ENCODE data around the gene DIAPH1.

DIAPH1 gene

GRCh38 chr5:141519605-141520565, 98.9 kb downstream of the DIAPH1 start:
- TF ChIP-seq, protein P1, sequence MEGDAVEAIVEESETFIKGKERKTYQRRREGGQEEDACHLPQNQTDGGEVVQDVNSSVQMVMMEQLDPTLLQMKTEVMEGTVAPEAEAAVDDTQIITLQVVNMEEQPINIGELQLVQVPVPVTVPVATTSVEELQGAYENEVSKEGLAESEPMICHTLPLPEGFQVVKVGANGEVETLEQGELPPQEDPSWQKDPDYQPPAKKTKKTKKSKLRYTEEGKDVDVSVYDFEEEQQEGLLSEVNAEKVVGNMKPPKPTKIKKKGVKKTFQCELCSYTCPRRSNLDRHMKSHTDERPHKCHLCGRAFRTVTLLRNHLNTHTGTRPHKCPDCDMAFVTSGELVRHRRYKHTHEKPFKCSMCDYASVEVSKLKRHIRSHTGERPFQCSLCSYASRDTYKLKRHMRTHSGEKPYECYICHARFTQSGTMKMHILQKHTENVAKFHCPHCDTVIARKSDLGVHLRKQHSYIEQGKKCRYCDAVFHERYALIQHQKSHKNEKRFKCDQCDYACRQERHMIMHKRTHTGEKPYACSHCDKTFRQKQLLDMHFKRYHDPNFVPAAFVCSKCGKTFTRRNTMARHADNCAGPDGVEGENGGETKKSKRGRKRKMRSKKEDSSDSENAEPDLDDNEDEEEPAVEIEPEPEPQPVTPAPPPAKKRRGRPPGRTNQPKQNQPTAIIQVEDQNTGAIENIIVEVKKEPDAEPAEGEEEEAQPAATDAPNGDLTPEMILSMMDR (IDR thresholded peaks at IDR 0.05; ENCODE audit: low read depth, low read length): no peak
- H3K4me3 ChIP-seq (ENCODE audit: low read depth, low read length): no peak overlapping the region

DNA sequence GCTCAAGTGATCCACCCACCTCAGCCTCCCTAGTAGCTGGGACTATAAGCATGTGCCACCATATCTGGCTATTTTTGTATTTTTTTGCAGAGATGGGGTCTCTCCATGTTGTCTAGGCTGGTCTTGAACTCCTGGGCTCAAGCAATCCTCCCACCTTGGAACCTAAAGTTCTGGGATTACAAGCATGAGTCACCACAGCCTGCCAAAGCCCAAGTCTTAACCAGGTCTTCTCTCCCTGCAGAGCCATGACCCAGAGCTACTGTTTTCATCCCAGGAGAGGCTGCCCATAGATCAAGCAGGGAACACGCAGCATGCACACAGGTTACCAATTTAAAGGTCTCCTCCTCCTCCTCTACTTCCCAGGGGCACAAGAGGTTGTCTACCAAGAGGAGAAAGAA, 100.2 kb downstream of the DIAPH1 start:
- H3K4me3 ChIP-seq (ENCODE audit: low read depth, low read length): no peak overlapping the region
- TF ChIP-seq, protein P1 (IDR thresholded peaks at IDR 0.05; ENCODE audit: low read depth, low read length): no peak

- TF ChIP-seq, protein P1 (IDR thresholded peaks at IDR 0.05; ENCODE audit: low read depth, low read length): no peak
- H3K4me3 ChIP-seq (ENCODE audit: low read depth, low read length): no peak overlapping the region
Observed at GRCh38 chr5:141517880-141518617, 100.8 kb downstream of the DIAPH1 start.

- no peak overlapping the region for H3K4me3 ChIP-seq (ENCODE audit: low read depth, low read length)
- TF ChIP-seq, protein P1 (IDR thresholded peaks at IDR 0.05; ENCODE audit: low read depth, low read length): no peak
Observed at GRCh38 chr5:141517312-141517711, 101.5 kb downstream of the DIAPH1 start.

GRCh38 chr5:141516672-141517025, 102.2 kb downstream of the DIAPH1 start:
- no peak overlapping the region for H3K4me3 ChIP-seq (ENCODE audit: low read depth, low read length)
- TF ChIP-seq, protein P1 (IDR thresholded peaks at IDR 0.05; ENCODE audit: low read depth, low read length): no peak

- H3K4me3 ChIP-seq (ENCODE audit: low read depth, low read length): no peak overlapping the region
- TF ChIP-seq, protein P1 (IDR thresholded peaks at IDR 0.05; ENCODE audit: low read depth, low read length): no peak
Observed at GRCh38 chr5:141515946-141516671, 102.7 kb downstream of the DIAPH1 start.
